IMR-90 (cell line): ENCODE results near the gene GOLGA1. TPM values are rescaled to one million over a fixed set of nuclear protein-coding genes. Genes with fewer than 3 reads are reported as not detected.

Source experiments
- ATAC-seq: fragments of 200-7000 bp; cut with Tn5 transposase; 2 replicates; pipeline ENCODE4 v1.9.1; 2020; ENCODE audit warnings: low read depth, mild to moderate bottlenecking, moderate library complexity
- BruUV-seq: library from RNA; stranded (reverse); fragments of 400-500 nt; replicated peaks from 2 replicates; lab custom pipeline; 2021; lab: Mats Ljungman, UMichigan
- CTCF ChIA-PET: fragments of 300-600 bp; formaldehyde crosslinking; extraction: SDS; loops from one replicate; lab custom pipeline; 2021; ENCODE audit warnings: antibody characterized with exemption; lab: Yijun Ruan, JAX
- POLR2A ChIA-PET: fragments of 300-600 bp; sonication (Branson Sonifier 250); formaldehyde crosslinking; loops from one replicate; lab custom pipeline; 2022; ENCODE audit warnings: antibody characterized with exemption; ENCODE audit not compliant: unreplicated experiment; lab: Charles Lee
- DNase-seq: peaks from one replicate; pipeline ENCODE4 v3.0.0; 2013
- H2AFZ ChIP-seq: replicated peaks from 2 replicates; pipeline ENCODE3; 2013; ENCODE audit warnings: low read length, mild to moderate bottlenecking; ENCODE audit not compliant: poor library complexity
- H2AK5ac ChIP-seq: 2 replicates; pipeline ENCODE4 v1.6.1; 2013; ENCODE audit warnings: low read depth, low read length, inconsistent platforms
- H2AK9ac ChIP-seq: replicated peaks from 2 replicates; pipeline ENCODE3; 2013; ENCODE audit warnings: mild to moderate bottlenecking, low read depth, low read length, moderate library complexity; ENCODE audit not compliant: poor library complexity
- H2BK120ac ChIP-seq: 2 replicates; pipeline ENCODE4 v1.6.1; 2013; ENCODE audit warnings: low read depth, low read length, inconsistent platforms
- H2BK15ac ChIP-seq: 3 replicates; pipeline ENCODE4 v1.6.1; 2013; ENCODE audit warnings: low read depth, low read length, inconsistent platforms
- H2BK20ac ChIP-seq: 2 replicates; pipeline ENCODE4 v1.6.1; 2013; ENCODE audit warnings: low read depth, mild to moderate bottlenecking, inconsistent platforms, low read length, moderate library complexity
- H2BK5ac ChIP-seq: 2 replicates; pipeline ENCODE4 v1.6.1; 2013; ENCODE audit warnings: mild to moderate bottlenecking, low read depth, low read length, inconsistent platforms; ENCODE audit not compliant: poor library complexity, severe bottlenecking
- H3K14ac ChIP-seq: replicated peaks from 2 replicates; pipeline ENCODE4 v1.6.1; 2013; ENCODE audit warnings: low read depth, low read length, inconsistent platforms
- H3K18ac ChIP-seq: 2 replicates; pipeline ENCODE4 v1.6.1; 2013; ENCODE audit warnings: low read depth, low read length, control low read depth
- H3K23ac ChIP-seq: 2 replicates; pipeline ENCODE4 v1.6.1; 2013; ENCODE audit warnings: low read depth, low read length, inconsistent platforms
- H3K27ac ChIP-seq: 2 replicates; pipeline ENCODE4 v1.5.1; 2013; ENCODE audit warnings: mild to moderate bottlenecking, control low read depth, low read length; ENCODE audit not compliant: insufficient read depth
- H3K27me3 ChIP-seq: 2 replicates; pipeline ENCODE4 v1.6.1; 2013; ENCODE audit warnings: low read length; ENCODE audit not compliant: control insufficient read depth, insufficient read depth
- H3K36me3 ChIP-seq: 2 replicates; pipeline ENCODE4 v1.6.1; 2013; ENCODE audit warnings: low read length, mixed read lengths; ENCODE audit not compliant: control insufficient read depth, insufficient read depth
- H3K4ac ChIP-seq: 2 replicates; pipeline ENCODE4 v1.6.1; 2013; ENCODE audit warnings: low read depth, low read length, inconsistent platforms
- H3K4me1 ChIP-seq: 2 replicates; pipeline ENCODE4 v1.6.1; 2013; ENCODE audit warnings: low read length, mixed read lengths; ENCODE audit not compliant: control insufficient read depth, insufficient read depth
- H3K4me2 ChIP-seq: 2 replicates; pipeline ENCODE4 v1.6.1; 2013; ENCODE audit warnings: low read depth, mild to moderate bottlenecking, control low read depth, low read length, moderate library complexity
- H3K4me3 ChIP-seq: 2 replicates; pipeline ENCODE4 v1.5.1; 2013; ENCODE audit warnings: low read depth, mild to moderate bottlenecking, control low read depth, low read length, moderate library complexity; ENCODE audit not compliant: insufficient read depth
- H3K56ac ChIP-seq: 2 replicates; pipeline ENCODE4 v1.6.1; 2013; ENCODE audit warnings: low read length, inconsistent platforms; ENCODE audit not compliant: insufficient read depth; ENCODE audit errors: extremely low read depth
- H3K79me1 ChIP-seq, 2 experiments: 2 replicates each; pipeline ENCODE4 v1.6.1; 2013; ENCODE audit warnings: low read length in 2 of 2, inconsistent platforms in 1 of 2, low read depth in 1 of 2
- H3K9ac ChIP-seq: 2 replicates; pipeline ENCODE4 v1.6.1; 2013; ENCODE audit warnings: low read depth, low read length, control low read depth
- H3K9me1 ChIP-seq: 2 replicates; pipeline ENCODE4 v1.6.1; 2013; ENCODE audit warnings: low read length, inconsistent platforms; ENCODE audit not compliant: insufficient read depth
- H3K9me3 ChIP-seq: 2 replicates; pipeline ENCODE4 v1.6.1; 2013; ENCODE audit warnings: low read length; ENCODE audit not compliant: control insufficient read depth, insufficient read depth
- H4K20me1 ChIP-seq: 2 replicates; pipeline ENCODE4 v1.6.1; 2013; ENCODE audit warnings: low read length, inconsistent platforms; ENCODE audit not compliant: insufficient read depth
- H4K5ac ChIP-seq: 2 replicates; pipeline ENCODE4 v1.6.1; 2013; ENCODE audit warnings: mild to moderate bottlenecking, low read depth, low read length, control low read depth
- H4K8ac ChIP-seq, 2 experiments: 2 replicates each; pipeline ENCODE4 v1.6.1; 2013; ENCODE audit warnings: low read depth in 2 of 2, low read length in 2 of 2, control low read depth in 1 of 2, inconsistent platforms in 1 of 2
- H4K91ac ChIP-seq: 2 replicates; pipeline ENCODE4 v1.6.1; 2013; ENCODE audit warnings: low read depth, low read length, inconsistent platforms; ENCODE audit not compliant: insufficient read depth
- CEBPB ChIP-seq: IDR thresholded peaks from 2 replicates; pipeline ENCODE4 v1.6.1; 2012; ENCODE audit warnings: low read depth, low read length, improper control_type of control experiment
- FOS ChIP-seq: fragments of 150-350 bp; IDR thresholded peaks from 2 replicates; pipeline ENCODE4 v1.6.1; 2016; ENCODE audit warnings: low read depth, low read length
- MAFK ChIP-seq: IDR thresholded peaks from 2 replicates; pipeline ENCODE4 v1.6.1; 2012; ENCODE audit warnings: low read depth, low read length, improper control_type of control experiment
- MAZ ChIP-seq: IDR thresholded peaks from 2 replicates; pipeline ENCODE4 v1.6.1; 2012; ENCODE audit warnings: low read depth, mild to moderate bottlenecking, low read length, improper control_type of control experiment, moderate library complexity, borderline replicate concordance
- RFX5 ChIP-seq: IDR thresholded peaks from 2 replicates; pipeline ENCODE4 v1.8.0; 2012; ENCODE audit warnings: low read depth, mild to moderate bottlenecking, low read length, moderate library complexity
- SMC3 ChIP-seq: fragments of 150-350 bp; IDR thresholded peaks from 2 replicates; pipeline ENCODE4 v1.6.1; 2016; ENCODE audit warnings: low read depth, mild to moderate bottlenecking, antibody characterized with exemption, low read length, moderate library complexity
- WGBS, 2 experiments: methylation state at CpG; one replicate each; pipeline versions ENCODE4 v1.1.5 to v1.1.7; 2013; ENCODE audit warnings: missing lambda C conversion rate in 2 of 2; ENCODE audit not compliant: insufficient read length in 1 of 2; ENCODE audit errors: extremely low coverage in 2 of 2; 5-methylcytosine and 5-hydroxymethylcytosine counted together
- dilution Hi-C: fragments of 300-500 bp; cut with HindIII; formaldehyde crosslinking; loops from one replicate; pipeline ENCODE4 v1.14.3; 2018; ENCODE audit warnings: low sequenced_read_pairs; ENCODE audit not compliant: unreplicated experiment
- in situ Hi-C: fragments of 300-500 bp; cut with MboI; formaldehyde crosslinking; loops from 3 replicates; pipeline ENCODE4 v1.14.3; 2019; ENCODE audit warnings: low sequenced_read_pairs, inconsistent platforms, mixed read lengths
- intact Hi-C: fragments of 100-400 bp; cut with micrococcal nuclease; formaldehyde crosslinking; loops from 2 replicates; pipeline ENCODE4 v1.10.0; 2022
- polyA plus RNA-seq, 3 experiments: library from polyadenylated mRNA; depleted of rRNA; stranded (reverse); fragments of >200 nt; gene quantifications; 2 replicates each; pipeline ENCODE4 v1.2.3, GENCODE V29; 2012; ENCODE audit warnings: low replicate concordance in 1 of 3
- total RNA-seq: library from RNA; depleted of rRNA; stranded (reverse); fragments of >200 nt; gene quantifications from 2 replicates; pipeline ENCODE4 v1.2.3, GENCODE V29; 2012

Gene GOLGA1
- total and polyA plus RNA-seq, 2 of the 4 experiments (the other 2 are of a cell fraction), result 10.6 to 12.7 TPM

- H2BK20ac ChIP-seq, result no peak overlapping the region
- H3K18ac ChIP-seq, result no peak overlapping the region
- H3K79me1 ChIP-seq, result 0 out of 4 replicates have a peak, but pooled peaks cover 0 to 3% of the 10 kb centered on the region in 2 experiments
- no peak overlapping the region for H4K8ac ChIP-seq
- intact Hi-C loops, result no loop called here
- H2BK120ac ChIP-seq, result no peak overlapping the region
- no peak overlapping the region for H4K5ac ChIP-seq
- no peak overlapping the region for H2BK15ac ChIP-seq
- no peak overlapping the region for H2BK5ac ChIP-seq
- no peaks in the 10 kb centered on the region for H4K20me1 ChIP-seq
- H4K91ac ChIP-seq, result no peak overlapping the region
- no peak overlapping the region for H2AK9ac ChIP-seq
- peaks cover 13% of the 10 kb centered on the region for H3K9me1 ChIP-seq
- H2AK5ac ChIP-seq, result no peak overlapping the region
- H3K4me1 ChIP-seq, result no peaks in the 10 kb centered on the region
- no peak overlapping the region for H3K56ac ChIP-seq
- BruUV-seq, result no TSS peak
- dilution Hi-C loops, result no loop called here
- in situ Hi-C loops, result loop anchor here (25.0 kb wide), 1 partner anchor 451 kb away; no protein-coding TSS in a partner anchor
- H3K9ac ChIP-seq, result no peak overlapping the region
- H3K9me3 ChIP-seq, result no peaks in the 10 kb centered on the region
- no peaks in the 10 kb centered on the region for H3K27me3 ChIP-seq
- H3K23ac ChIP-seq, result no peak overlapping the region
- CTCF ChIA-PET, result no interaction called here
- ATAC-seq (no peak), DNase-seq (no peak)
- POLR2A ChIA-PET, result no interaction called here
- no peak overlapping the region for H3K14ac ChIP-seq
- WGBS, 2 experiments, result 78% methylated on average over 1 of the region's 1 CpG; no CpG with 5 or more reads in 1 of the 2 experiments
- no peak overlapping the region for H3K4me2 ChIP-seq
- H2AFZ ChIP-seq, result no peak overlapping the region
- no peak overlapping the region for H3K4me3 ChIP-seq
- H3K36me3 ChIP-seq, result peaks cover 33% of the 10 kb centered on the region
- H3K27ac ChIP-seq, result no peak overlapping the region
- H3K4ac ChIP-seq, result no peak overlapping the region
- TF ChIP-seq SMC3, result no peak
- no peak for TF ChIP-seq RFX5
- no peak for TF ChIP-seq MAZ
- TF ChIP-seq MAFK, result no peak
- no peak for TF ChIP-seq FOS
- no peak for TF ChIP-seq CEBPB
Observed at GRCh38 chr9:124911766-124912165, 29.1 kb downstream of the GOLGA1 start.
